ENCODE data around the gene LHPP.

The LHPP gene

DNA sequence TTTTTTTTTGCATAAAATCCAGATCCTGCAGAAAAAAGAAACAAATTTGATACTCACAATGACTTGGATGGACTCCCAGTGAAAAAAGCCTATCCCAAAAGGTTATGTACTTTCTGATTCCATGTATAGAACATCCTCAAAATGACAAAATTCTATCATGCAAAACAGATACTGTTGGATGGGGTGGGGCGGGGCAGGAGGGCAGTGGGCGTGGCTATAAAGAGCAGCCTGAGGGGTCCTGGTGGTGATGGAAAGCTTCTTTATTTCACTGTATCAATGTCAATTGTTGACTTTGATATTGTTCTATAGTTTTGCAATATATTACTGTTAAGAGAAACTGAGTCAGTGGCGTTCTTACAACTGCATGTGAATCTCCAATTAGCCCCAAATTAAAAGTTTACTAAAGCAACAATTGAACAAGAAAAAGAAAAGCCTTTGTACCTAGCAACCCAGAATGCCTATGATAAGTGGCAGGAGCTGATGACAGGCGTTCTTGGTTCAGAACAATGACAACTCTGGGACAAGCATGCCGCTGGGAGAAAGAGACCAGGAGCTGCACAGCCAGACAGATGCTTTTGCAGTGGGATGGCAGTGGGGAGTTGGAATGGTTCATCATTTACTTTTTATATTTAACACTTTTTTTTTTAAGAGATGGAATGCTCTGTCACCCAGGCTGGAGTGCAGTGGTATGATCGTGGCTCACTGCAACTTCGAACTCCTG is 101.9 kb downstream of the LHPP start:
- no peak for DNase-seq (ENCODE audit: low read depth, low spot score)
- ChIA-PET CTCF (interaction anchor here (0.6 to 1.5 kb wide), 4 partner anchors 9 to 180 kb away, joined by 3 to 4 read pairs (median 3); no protein-coding TSS in a partner anchor), POLR2A (no interaction called here)
- TF ChIP-seq, protein P1, sequence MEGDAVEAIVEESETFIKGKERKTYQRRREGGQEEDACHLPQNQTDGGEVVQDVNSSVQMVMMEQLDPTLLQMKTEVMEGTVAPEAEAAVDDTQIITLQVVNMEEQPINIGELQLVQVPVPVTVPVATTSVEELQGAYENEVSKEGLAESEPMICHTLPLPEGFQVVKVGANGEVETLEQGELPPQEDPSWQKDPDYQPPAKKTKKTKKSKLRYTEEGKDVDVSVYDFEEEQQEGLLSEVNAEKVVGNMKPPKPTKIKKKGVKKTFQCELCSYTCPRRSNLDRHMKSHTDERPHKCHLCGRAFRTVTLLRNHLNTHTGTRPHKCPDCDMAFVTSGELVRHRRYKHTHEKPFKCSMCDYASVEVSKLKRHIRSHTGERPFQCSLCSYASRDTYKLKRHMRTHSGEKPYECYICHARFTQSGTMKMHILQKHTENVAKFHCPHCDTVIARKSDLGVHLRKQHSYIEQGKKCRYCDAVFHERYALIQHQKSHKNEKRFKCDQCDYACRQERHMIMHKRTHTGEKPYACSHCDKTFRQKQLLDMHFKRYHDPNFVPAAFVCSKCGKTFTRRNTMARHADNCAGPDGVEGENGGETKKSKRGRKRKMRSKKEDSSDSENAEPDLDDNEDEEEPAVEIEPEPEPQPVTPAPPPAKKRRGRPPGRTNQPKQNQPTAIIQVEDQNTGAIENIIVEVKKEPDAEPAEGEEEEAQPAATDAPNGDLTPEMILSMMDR (IDR thresholded peaks at IDR 0.05; ENCODE audit: insufficient read depth, low read length, missing control alignments), result no peak
- H3K4me3 ChIP-seq (ENCODE audit: low read depth, low read length), result no peak overlapping the region

DNA sequence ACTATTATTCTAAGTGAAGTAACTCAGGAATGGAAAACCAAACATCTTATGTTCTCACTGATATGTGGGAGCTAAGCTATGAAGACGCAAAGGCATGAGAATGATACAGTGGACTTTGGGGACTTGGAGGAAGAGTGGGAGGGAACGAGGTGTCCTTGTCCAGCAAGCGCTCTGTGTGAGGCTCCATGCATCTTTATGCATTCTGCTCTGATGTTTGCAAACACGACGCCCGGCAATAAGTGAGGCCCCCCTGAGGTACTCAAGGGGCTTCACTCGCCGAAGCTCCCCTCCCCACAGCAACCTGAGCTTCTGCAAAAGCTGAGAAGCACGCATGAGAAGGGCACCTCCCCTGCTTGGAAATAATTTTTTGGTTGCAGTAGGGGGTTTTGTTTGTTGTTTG is 103.3 kb downstream of the LHPP start:
- TF ChIP-seq, protein P1 (IDR thresholded peaks at IDR 0.05; ENCODE audit: insufficient read depth, low read length, missing control alignments), result no peak
- CTCF ChIA-PET, result interaction anchor here (1.2 to 2.3 kb wide), 4 partner anchors 10 to 177 kb away, joined by 3 to 10 read pairs (median 5); no protein-coding TSS in a partner anchor

DNA sequence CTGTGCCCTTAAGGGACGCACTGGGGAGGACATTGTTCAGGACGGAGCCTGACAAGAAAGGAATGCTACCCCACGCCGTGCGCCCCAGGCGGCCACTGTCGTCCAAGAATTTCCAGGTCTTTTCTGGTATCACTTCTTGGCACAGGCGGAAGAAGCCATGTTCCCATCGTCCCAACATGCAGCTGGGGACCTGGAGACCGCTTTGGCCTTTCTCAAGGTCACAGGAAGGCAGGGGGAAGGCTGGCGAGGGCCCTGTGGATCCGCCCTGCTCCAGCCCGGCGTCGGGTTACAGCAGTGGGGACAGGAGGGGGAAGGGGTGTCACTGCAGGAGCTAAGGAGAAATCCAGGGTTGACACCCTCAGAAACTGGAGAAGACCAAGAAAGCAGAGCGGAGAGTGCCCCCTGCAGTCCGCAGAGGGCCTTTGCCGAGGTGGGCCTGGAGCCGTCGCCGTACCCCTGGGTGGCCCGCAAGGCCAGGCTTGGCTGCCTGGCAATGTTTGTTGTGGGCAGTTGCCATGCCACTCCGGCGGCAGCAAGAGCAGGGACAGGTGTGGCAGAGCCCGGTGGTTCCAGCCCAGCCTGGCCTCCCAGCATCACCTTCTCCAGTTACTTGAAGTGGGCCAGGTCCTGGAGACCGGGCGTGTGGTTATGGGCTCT is 104.1 kb downstream of the LHPP start:
- ChIA-PET CTCF (interaction anchor here (1.2 to 2.3 kb wide), 3 partner anchors 27 to 176 kb away, joined by 3 to 10 read pairs (median 6); no protein-coding TSS in a partner anchor), POLR2A (no interaction called here)
- H3K4me3 ChIP-seq (ENCODE audit: low read depth, low read length), result no peak overlapping the region
- no peak for DNase-seq (ENCODE audit: low read depth, low spot score)
- TF ChIP-seq, protein P1 (IDR thresholded peaks at IDR 0.05; ENCODE audit: insufficient read depth, low read length, missing control alignments), result peak; percentile 24

More for the DNA sequence above, 103.3 kb downstream of the LHPP start:
- POLR2A ChIA-PET, result interaction anchor here (0.6 kb wide), 1 partner anchor 80 kb away, joined by 3 read pairs; no protein-coding TSS in a partner anchor
- H3K4me3 ChIP-seq (ENCODE audit: low read depth, low read length), result no peak overlapping the region
- no peak for DNase-seq (ENCODE audit: low read depth, low spot score)

DNA sequence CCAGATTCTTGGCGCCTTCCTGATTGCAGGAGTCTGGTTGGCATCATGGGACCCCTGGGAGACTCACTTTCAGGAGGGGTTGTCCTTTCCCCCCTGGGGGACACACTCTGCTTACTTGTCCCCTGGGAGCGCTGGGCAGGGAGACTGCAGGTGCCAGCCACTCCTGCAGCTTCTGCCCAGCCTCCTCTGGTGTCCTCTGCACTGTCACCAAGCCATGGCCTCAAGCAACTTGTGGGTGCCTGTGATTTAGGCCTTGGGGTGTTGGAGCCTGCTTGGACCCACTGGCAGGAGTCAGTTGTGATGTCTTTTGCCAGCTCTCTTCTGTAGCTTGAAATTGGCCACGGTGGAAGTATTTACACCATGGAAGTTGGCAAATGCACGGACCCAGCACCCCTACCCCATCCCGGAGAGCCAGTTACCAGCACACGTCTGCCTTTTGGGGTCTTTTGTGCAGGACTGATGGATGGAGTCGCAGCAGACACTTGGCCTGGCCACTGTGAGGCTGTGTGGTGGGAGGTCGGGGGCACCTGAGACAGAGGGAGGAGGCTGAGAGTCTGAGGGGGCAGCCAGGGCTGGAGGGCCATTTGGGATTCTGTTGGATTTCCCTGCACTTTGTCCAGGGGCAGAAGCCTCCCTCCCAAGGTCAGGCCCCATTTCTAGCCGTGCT is 104.7 kb downstream of the LHPP start:
- H3K4me3 ChIP-seq (ENCODE audit: low read depth, low read length), result no peak overlapping the region
- CTCF ChIA-PET, result interaction anchor here (2.3 kb wide), 1 partner anchor 36 kb away, joined by 10 read pairs; no protein-coding TSS in a partner anchor
- DNase-seq (ENCODE audit: low read depth, low spot score), result no peak
- TF ChIP-seq, protein P1 (IDR thresholded peaks at IDR 0.05; ENCODE audit: insufficient read depth, low read length, missing control alignments), result no peak
- POLR2A ChIA-PET, result no interaction called here

DNA sequence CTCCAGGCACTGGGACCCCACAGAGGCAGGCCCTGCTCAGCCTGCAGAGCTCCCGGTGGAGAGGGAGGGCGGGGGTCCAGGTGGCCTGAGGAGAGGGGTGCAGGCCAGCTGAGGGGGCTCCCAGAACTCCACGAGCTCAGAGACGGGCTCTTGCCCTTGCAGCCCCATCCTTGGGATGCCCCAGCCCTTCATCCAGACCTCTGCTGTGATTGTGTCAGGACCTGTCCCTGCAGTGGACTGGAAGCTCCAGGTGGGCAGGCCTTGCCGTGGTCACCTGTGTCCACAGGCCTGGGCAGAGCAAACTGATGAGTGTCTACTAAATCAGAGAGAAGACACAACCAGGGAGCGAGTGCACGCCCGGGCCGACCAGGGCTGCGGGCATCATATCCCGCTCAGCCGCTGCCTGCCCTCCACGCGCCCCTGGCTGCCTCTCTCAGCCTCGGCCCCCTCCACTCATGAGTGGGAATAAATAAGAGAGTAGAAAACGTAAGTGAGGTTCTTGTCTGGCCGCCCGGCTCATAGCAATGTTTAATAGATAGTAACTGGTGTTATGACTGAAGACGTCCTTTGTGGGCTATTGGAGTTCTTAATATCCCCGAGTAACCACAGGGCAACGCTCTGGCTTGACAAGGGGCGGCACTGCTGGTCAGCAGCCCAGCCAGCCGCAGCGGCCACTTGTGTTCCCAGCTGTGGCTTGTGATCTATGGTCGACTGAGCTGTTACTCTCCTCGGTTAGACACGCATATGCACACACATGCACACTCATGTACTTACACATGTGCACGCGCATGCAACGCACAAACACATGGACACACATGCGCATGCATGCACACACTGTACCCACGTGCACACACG is 105.6 kb downstream of the LHPP start:
- ChIA-PET POLR2A (no interaction called here), CTCF (interaction anchor here (1.8 kb wide), 1 partner anchor 37 kb away, joined by 4 read pairs; no protein-coding TSS in a partner anchor)
- H3K4me3 ChIP-seq (ENCODE audit: low read depth, low read length), result no peak overlapping the region
- no peak for DNase-seq (ENCODE audit: low read depth, low spot score)
- TF ChIP-seq, protein P1 (IDR thresholded peaks at IDR 0.05; ENCODE audit: insufficient read depth, low read length, missing control alignments), result no peak
